Measurements from ENCODE around the gene HINT2. TPM values are rescaled to one million over a fixed set of nuclear protein-coding genes. Genes with fewer than 3 reads are reported as not detected.

HINT2 gene
- total RNA-seq, 1 experiment from 2014 or later, result 33.9 TPM

DNA sequence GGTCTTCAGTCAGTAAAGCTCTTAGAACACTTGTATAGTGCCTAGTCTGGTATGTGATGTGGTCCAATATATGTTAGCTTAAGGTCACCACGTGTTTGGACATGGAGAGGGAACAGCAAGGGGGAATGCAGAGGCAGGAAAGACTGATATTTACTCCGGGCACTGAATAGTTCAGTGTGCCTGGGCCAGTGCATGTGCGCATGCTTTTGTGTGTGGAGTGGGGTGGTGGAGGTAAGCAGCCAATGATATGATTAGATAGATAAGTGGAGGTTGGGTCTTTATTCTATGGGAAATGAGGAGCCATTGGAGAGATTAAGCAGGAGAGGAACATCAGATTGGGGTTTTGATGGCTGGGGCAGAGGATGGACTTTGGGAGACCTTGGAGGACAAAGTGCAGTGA lies 41.4 kb upstream of the HINT2 start:
- Mint-ChIP-seq H3K36me3 (ENCODE audit: insufficient read depth, unreplicated experiment) (no peaks in the 10 kb centered on the region), H3K9me3 (ENCODE audit: low read depth, unreplicated experiment) (no peaks in the 10 kb centered on the region), H3K27me3 (ENCODE audit: unreplicated experiment) (peaks cover 81% of the 10 kb centered on the region), H3K4me1 (ENCODE audit: low read depth, unreplicated experiment) (no peaks in the 10 kb centered on the region), H3K27ac (ENCODE audit: unreplicated experiment) (no peak overlapping the region), H3K4me3 (ENCODE audit: low read depth, unreplicated experiment) (no peak overlapping the region)
- DNase-seq, result no peak
- TF ChIP-seq, protein P1, sequence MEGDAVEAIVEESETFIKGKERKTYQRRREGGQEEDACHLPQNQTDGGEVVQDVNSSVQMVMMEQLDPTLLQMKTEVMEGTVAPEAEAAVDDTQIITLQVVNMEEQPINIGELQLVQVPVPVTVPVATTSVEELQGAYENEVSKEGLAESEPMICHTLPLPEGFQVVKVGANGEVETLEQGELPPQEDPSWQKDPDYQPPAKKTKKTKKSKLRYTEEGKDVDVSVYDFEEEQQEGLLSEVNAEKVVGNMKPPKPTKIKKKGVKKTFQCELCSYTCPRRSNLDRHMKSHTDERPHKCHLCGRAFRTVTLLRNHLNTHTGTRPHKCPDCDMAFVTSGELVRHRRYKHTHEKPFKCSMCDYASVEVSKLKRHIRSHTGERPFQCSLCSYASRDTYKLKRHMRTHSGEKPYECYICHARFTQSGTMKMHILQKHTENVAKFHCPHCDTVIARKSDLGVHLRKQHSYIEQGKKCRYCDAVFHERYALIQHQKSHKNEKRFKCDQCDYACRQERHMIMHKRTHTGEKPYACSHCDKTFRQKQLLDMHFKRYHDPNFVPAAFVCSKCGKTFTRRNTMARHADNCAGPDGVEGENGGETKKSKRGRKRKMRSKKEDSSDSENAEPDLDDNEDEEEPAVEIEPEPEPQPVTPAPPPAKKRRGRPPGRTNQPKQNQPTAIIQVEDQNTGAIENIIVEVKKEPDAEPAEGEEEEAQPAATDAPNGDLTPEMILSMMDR (IDR thresholded peaks at IDR 0.05; ENCODE audit: unreplicated experiment), result no peak
- intact Hi-C loops (cut with micrococcal nuclease; ENCODE audit: unreplicated experiment), result no loop called here
- CTCF ChIA-PET, result no interaction called here
- no TSS peak for BruUV-seq (replicated peaks)

DNA sequence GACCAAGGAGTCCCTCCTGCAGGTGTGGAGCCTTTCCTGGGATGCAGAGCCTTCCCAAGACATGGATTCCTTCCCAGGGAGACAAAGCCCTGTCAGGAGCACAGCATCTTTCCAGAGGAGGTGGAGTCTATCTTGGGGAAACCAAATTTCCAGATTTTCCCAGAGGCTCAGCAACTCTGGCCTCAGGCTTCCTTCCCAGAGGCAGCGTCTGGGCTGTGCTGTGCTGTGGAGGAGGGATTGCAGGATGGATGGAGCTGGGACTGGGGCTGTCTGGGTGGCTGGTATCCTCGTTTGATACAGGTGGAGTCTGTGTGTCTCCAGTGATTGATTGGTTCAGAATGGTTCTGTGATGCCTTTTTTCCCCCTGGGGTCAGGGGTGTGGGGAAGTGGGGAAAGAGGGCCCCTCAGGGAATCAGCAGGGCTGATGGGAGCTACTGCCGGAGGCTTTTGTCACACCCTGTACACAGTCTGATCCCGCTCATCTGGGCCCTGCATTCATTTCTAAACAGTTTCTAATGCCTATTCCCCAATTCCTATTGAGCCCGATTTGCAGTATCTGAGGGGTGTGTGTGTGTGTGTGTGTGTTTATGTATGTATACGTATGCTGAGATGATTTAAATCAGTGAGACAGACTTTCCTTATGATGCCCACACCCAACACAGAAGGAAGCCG lies 39.4 kb upstream of the HINT2 start:
- no peaks in the 10 kb centered on the region for H3K36me3 Mint-ChIP-seq (ENCODE audit: insufficient read depth, unreplicated experiment)
- intact Hi-C loops (cut with micrococcal nuclease; ENCODE audit: unreplicated experiment), result no loop called here
- CTCF ChIA-PET, result no interaction called here
- TF ChIP-seq, protein P1 (IDR thresholded peaks at IDR 0.05; ENCODE audit: unreplicated experiment), result no peak
- no TSS peak for BruUV-seq (replicated peaks)
- no peaks in the 10 kb centered on the region for H3K9me3 Mint-ChIP-seq (ENCODE audit: low read depth, unreplicated experiment)
- H3K27ac Mint-ChIP-seq (ENCODE audit: unreplicated experiment), result no peak overlapping the region
- H3K4me1 Mint-ChIP-seq (ENCODE audit: low read depth, unreplicated experiment), result no peaks in the 10 kb centered on the region
- H3K4me3 Mint-ChIP-seq (ENCODE audit: low read depth, unreplicated experiment), result no peak overlapping the region
- DNase-seq, result no peak
- H3K27me3 Mint-ChIP-seq (ENCODE audit: unreplicated experiment), result peaks cover 61% of the 10 kb centered on the region

DNA sequence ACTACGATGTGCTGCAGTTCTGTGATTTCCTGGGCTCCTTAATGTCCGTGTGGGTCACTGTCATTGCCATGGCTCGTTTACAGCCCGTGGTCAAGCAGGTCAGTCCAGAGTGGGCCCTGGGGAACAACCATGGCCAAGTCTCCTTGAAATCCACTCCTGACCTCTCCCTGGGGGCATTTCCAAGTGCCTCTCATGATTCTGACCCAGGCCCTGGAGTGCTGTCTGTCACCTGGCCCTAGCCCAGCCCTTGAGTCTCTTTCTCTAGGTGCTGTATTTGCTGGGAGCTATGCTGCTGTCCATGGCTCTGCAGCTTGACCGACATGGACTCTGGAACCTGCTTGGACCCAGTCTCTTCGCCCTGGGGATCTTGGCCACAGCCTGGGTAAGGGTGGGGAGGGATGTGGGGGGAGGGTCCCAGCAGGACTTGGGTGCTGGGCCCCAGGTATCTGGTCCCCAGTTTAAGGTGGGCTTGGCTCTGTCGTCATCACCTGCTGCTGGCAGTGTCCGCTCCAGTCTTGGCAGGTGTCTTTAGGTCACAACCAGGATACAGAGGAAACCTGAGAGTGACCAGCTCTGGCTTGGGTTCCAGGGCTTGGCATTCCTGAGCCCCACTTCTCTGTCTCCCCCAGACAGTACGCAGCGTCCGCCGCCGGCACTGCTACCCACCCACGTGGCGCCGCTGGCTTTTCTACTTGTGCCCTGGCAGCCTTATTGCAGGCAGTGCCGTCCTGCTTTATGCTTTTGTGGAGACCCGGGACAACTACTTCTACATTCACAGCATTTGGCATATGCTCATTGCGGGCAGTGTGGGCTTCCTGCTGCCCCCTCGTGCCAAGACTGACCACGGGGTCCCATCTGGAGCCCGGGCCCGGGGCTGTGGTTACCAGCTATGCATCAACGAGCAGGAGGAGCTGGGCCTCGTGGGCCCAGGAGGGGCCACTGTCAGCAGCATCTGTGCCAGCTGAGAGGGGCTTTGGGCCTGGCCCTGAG lies 38.3 kb upstream of the HINT2 start:
- Mint-ChIP-seq H3K36me3 (ENCODE audit: insufficient read depth, unreplicated experiment) (no peaks in the 10 kb centered on the region), H3K4me1 (ENCODE audit: low read depth, unreplicated experiment) (no peaks in the 10 kb centered on the region), H3K27ac (ENCODE audit: unreplicated experiment) (no peak overlapping the region), H3K4me3 (ENCODE audit: low read depth, unreplicated experiment) (no peak overlapping the region), H3K9me3 (ENCODE audit: low read depth, unreplicated experiment) (no peaks in the 10 kb centered on the region), H3K27me3 (ENCODE audit: unreplicated experiment) (peaks cover 51% of the 10 kb centered on the region)
- DNase-seq, result no peak
- intact Hi-C loops (cut with micrococcal nuclease; ENCODE audit: unreplicated experiment), result no loop called here
- CTCF ChIA-PET, result no interaction called here
- TF ChIP-seq, protein P1 (IDR thresholded peaks at IDR 0.05; ENCODE audit: unreplicated experiment), result no peak
- no TSS peak for BruUV-seq (replicated peaks)

DNA sequence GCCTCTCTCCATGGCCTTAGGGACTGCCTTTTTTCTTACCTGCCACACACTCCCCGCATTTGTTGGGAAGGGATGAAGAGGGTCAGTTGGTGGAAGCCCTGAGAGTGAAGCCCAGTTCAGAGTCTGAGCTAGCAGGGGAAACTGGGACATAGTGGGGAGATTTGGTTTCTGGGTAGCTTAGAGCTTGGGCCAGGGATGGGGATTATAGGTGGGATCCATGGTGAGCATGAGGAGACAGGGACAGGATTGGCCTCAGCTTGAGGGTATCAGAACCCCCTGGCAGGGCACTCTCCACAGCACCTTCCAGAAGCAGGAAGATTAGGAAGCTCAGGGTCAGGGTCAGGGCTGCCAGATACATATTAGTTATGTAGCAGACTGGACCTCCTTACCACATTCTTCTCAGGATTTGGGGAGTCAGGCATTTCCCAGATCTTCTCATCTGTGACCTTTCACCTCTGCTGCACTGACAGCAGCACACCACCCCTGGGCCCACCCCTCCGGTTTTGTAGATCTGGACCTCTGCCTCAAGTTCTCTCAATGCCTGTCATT lies 37.5 kb upstream of the HINT2 start:
- BruUV-seq (replicated peaks), result no TSS peak
- intact Hi-C loops (cut with micrococcal nuclease; ENCODE audit: unreplicated experiment), result no loop called here
- TF ChIP-seq, protein P1 (IDR thresholded peaks at IDR 0.05; ENCODE audit: unreplicated experiment), result no peak
- Mint-ChIP-seq H3K4me1 (ENCODE audit: low read depth, unreplicated experiment) (no peaks in the 10 kb centered on the region), H3K27me3 (ENCODE audit: unreplicated experiment) (peaks cover 43% of the 10 kb centered on the region), H3K27ac (ENCODE audit: unreplicated experiment) (no peak overlapping the region), H3K4me3 (ENCODE audit: low read depth, unreplicated experiment) (no peak overlapping the region), H3K36me3 (ENCODE audit: insufficient read depth, unreplicated experiment) (no peaks in the 10 kb centered on the region), H3K9me3 (ENCODE audit: low read depth, unreplicated experiment) (no peaks in the 10 kb centered on the region)
- DNase-seq, result no peak
- CTCF ChIA-PET, result no interaction called here
